Measurements from ENCODE around the gene SEMA3B.
"Not testable (repeated sequence)": the region's sequence is repeated elsewhere in the genome, so short reads cannot be mapped to it uniquely, and the experiment has no call there.

SEMA3B gene

GRCh38 chr3:50260027-50260941, 8.7 kb upstream of the SEMA3B start:
- peak; percentile 94 for DNase-seq

GRCh38 chr3:50260942-50261441, 8.0 kb upstream of the SEMA3B start:
- DNase-seq: no peak

- no peak for DNase-seq
These were observed 7.4 kb upstream of the SEMA3B start for GRCh38 chr3:50261505-50261904.

- DNase-seq: not testable (repeated sequence)
These were observed 6.7 kb upstream of the SEMA3B start for GRCh38 chr3:50262200-50262599.

GRCh38 chr3:50262778-50263177, 6.2 kb upstream of the SEMA3B start:
- no peak for DNase-seq

- DNase-seq: no peak
These were observed 5.2 kb upstream of the SEMA3B start for GRCh38 chr3:50263478-50264382.

- no peak for DNase-seq
These were observed 4.5 kb upstream of the SEMA3B start for GRCh38 chr3:50264383-50264963.

- no peak for DNase-seq
These were observed 3.9 kb upstream of the SEMA3B start for GRCh38 chr3:50264964-50265485.

- DNase-seq: no peak
These were observed 3.4 kb upstream of the SEMA3B start for GRCh38 chr3:50265571-50265970.

GRCh38 chr3:50266017-50266416, 2.9 kb upstream of the SEMA3B start:
- no peak for DNase-seq

GRCh38 chr3:50266836-50267235, 2.1 kb upstream of the SEMA3B start:
- no peak for DNase-seq

GRCh38 chr3:50267280-50267913, 1.6 kb upstream of the SEMA3B start:
- DNase-seq: no peak

GRCh38 chr3:50268276-50268675, 671 bp upstream of the SEMA3B start:
- no peak for DNase-seq

- no peak for DNase-seq
These were observed 513 bp downstream of the SEMA3B start for GRCh38 chr3:50269460-50269859.

GRCh38 chr3:50269977-50270413, 1.0 kb downstream of the SEMA3B start:
- DNase-seq: no peak

- no peak for DNase-seq
These were observed 1.7 kb downstream of the SEMA3B start for GRCh38 chr3:50270422-50271224.

- no peak for DNase-seq
These were observed 2.5 kb downstream of the SEMA3B start for GRCh38 chr3:50271314-50271936.

- DNase-seq: not testable (repeated sequence)
These were observed 3.6 kb downstream of the SEMA3B start for GRCh38 chr3:50272538-50272910.

- peak; percentile 99 for DNase-seq
These were observed 4.2 kb downstream of the SEMA3B start for GRCh38 chr3:50272911-50273688.

- no peak for DNase-seq
These were observed 4.7 kb downstream of the SEMA3B start for GRCh38 chr3:50273689-50274065.
